GM23338 (cell line): ENCODE results near the gene USP35.

Experiments used
- CREB1 ChIP-seq: fragments of 250-450 bp; sonication (Bioruptor Pico); IDR thresholded peaks from 2 replicates; pipeline ENCODE4 v1.5.0; 2020; ENCODE audit warnings: low read depth, mild to moderate bottlenecking, moderate library complexity
- CTCF ChIP-seq, 2 experiments: fragments of 200-600 bp in 1 of 2; sonication (generic) in 1 of 2; conservative IDR thresholded peaks; 2 replicates each; pipeline versions ENCODE4 v1.5.1 to v1.6.1; 2016 to 2017; ENCODE audit warnings: antibody characterized with exemption in 2 of 2, low read depth in 2 of 2, mild to moderate bottlenecking in 2 of 2, moderate library complexity in 1 of 2
- EZH2 ChIP-seq: fragments of 200-600 bp; sonication (generic); IDR thresholded peaks from one replicate; pipeline ENCODE4 v1.8.0; 2017; ENCODE audit warnings: antibody characterized with exemption, mild to moderate bottlenecking, low read depth; ENCODE audit not compliant: unreplicated experiment
- EZH2phosphoT487 ChIP-seq: fragments of 200-600 bp; sonication (generic); IDR thresholded peaks from one replicate; pipeline ENCODE4 v1.8.1; 2018; ENCODE audit warnings: antibody characterized with exemption; ENCODE audit not compliant: unreplicated experiment
- JUNB ChIP-seq: IDR thresholded peaks from one replicate; pipeline ENCODE4 v1.6.1; 2016; ENCODE audit warnings: antibody characterized with exemption; ENCODE audit not compliant: unreplicated experiment
- POLR2AphosphoS5 ChIP-seq: IDR thresholded peaks from 2 replicates; pipeline ENCODE4 v1.6.1; 2016; ENCODE audit warnings: antibody characterized with exemption, low read depth
- REST ChIP-seq: IDR thresholded peaks from one replicate; pipeline ENCODE4 v1.6.1; 2018; ENCODE audit warnings: antibody characterized with exemption; ENCODE audit not compliant: unreplicated experiment
- ZNF114 ChIP-seq: fragments of 250-450 bp; sonication (Bioruptor Pico); IDR thresholded peaks from 2 replicates; pipeline ENCODE4 v1.5.0; 2020; ENCODE audit warnings: mild to moderate bottlenecking, moderate library complexity

GRCh38 chr11:78150754-78151153 is 38.0 kb upstream of the USP35 start:
- TF ChIP-seq EZH2 = no peak
- no peak for TF ChIP-seq CTCF (conservative IDR thresholded peaks at IDR 0.05; ENCODE audit: low read depth in 2 of 2)
- TF ChIP-seq POLR2AphosphoS5 = no peak
- no peak for TF ChIP-seq EZH2phosphoT487
- no peak for TF ChIP-seq ZNF114 (CRISPR knock-in tag)
- TF ChIP-seq REST = no peak
- TF ChIP-seq JUNB = no peak
- no peak for TF ChIP-seq CREB1 (CRISPR knock-in tag)
